Loucy (cell line): ENCODE data around the gene ZNF786.

Source experiments
- H2AFZ ChIP-seq: fragments of 200-600 bp; sonication (generic); 2 replicates; pipeline ENCODE4 v1.6.0; 2016; ENCODE audit warnings: antibody characterized with exemption, mild to moderate bottlenecking, low read length, moderate library complexity
- H3F3A ChIP-seq: fragments of 200-600 bp; 2 replicates; pipeline ENCODE4 v1.6.0; 2016; ENCODE audit warnings: antibody characterized with exemption, low read depth, mild to moderate bottlenecking
- H3K27me3 ChIP-seq: fragments of 200-600 bp; sonication (generic); 2 replicates; pipeline ENCODE4 v1.6.1; 2014; ENCODE audit warnings: low read length, mild to moderate bottlenecking; ENCODE audit not compliant: insufficient read depth, poor library complexity, severe bottlenecking
- H3K36me3 ChIP-seq: fragments of 200-600 bp; sonication (generic); 2 replicates; pipeline ENCODE4 v1.6.1; 2016; ENCODE audit warnings: low read length; ENCODE audit not compliant: insufficient read depth
- H3K4me1 ChIP-seq: fragments of 200-600 bp; sonication (generic); 2 replicates; pipeline ENCODE4 v1.5.1; 2014; ENCODE audit warnings: low read length, mild to moderate bottlenecking; ENCODE audit not compliant: insufficient read depth, poor library complexity, severe bottlenecking
- H3K4me2 ChIP-seq: fragments of 200-600 bp; sonication (generic); 2 replicates; pipeline ENCODE4 v1.6.0; 2014; ENCODE audit warnings: antibody characterized with exemption, low read length, low read depth, mild to moderate bottlenecking; ENCODE audit not compliant: poor library complexity, severe bottlenecking
- H3K4me3 ChIP-seq: fragments of 200-600 bp; sonication (generic); 2 replicates; pipeline ENCODE4 v1.5.1; 2014; ENCODE audit warnings: low read length, mild to moderate bottlenecking, mixed read lengths; ENCODE audit not compliant: poor library complexity, severe bottlenecking
- H3K79me2 ChIP-seq: fragments of 200-600 bp; sonication (generic); 2 replicates; pipeline ENCODE4 v1.6.1; 2014; ENCODE audit warnings: low read length; ENCODE audit not compliant: insufficient read depth
- H3K9ac ChIP-seq: fragments of 200-600 bp; sonication (generic); 2 replicates; pipeline ENCODE4 v1.6.0; 2014; ENCODE audit warnings: mild to moderate bottlenecking, low read depth, low read length, moderate library complexity; ENCODE audit not compliant: poor library complexity, severe bottlenecking
- H3K9me2 ChIP-seq: fragments of 200-600 bp; sonication (generic); replicated peaks from 2 replicates; pipeline ENCODE4 v1.6.1; 2016; ENCODE audit warnings: low read depth, low read length, mixed read lengths
- H3K9me3 ChIP-seq: fragments of 200-600 bp; sonication (generic); 2 replicates; pipeline ENCODE4 v1.6.1; 2014; ENCODE audit warnings: mild to moderate bottlenecking, antibody characterized with exemption, low read length, low read depth; ENCODE audit not compliant: insufficient read depth
- H4K20me1 ChIP-seq: fragments of 200-600 bp; sonication (generic); 2 replicates; pipeline ENCODE4 v1.6.0; 2014; ENCODE audit warnings: antibody characterized with exemption, low read length, mild to moderate bottlenecking; ENCODE audit not compliant: insufficient read depth, poor library complexity, severe bottlenecking
- CTCF ChIP-seq: fragments of 200-600 bp; sonication (generic); conservative IDR thresholded peaks from 2 replicates; pipeline ENCODE4 v1.5.1; 2014; ENCODE audit warnings: mild to moderate bottlenecking, antibody characterized with exemption, low read length
- EZH2phosphoT487 ChIP-seq: fragments of 200-600 bp; IDR thresholded peaks from 2 replicates; pipeline ENCODE4 v1.6.1; 2018; ENCODE audit warnings: antibody characterized with exemption, mild to moderate bottlenecking, moderate library complexity, borderline replicate concordance

ZNF786 gene

DNA sequence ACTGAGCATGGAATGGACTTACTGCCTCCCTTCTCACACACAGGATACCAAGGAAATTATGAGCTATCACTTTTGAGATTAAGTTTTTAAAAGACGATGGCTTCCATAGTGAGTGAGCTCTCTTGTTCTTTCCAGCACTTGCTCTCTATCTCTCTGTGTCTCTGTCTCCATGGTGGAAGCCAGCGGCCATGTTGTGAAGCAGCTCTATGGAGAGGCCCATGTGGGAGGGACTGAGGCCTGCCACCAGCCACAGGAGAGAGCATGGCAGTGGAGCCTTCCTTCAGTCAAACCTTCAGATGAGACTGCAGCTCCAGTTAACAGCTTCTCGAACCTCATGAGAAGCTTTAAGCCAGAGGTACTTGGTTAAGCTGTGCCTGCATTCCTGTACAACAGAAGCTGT is 41.7 kb downstream of the ZNF786 start:
- H3K4me1 ChIP-seq: no peaks in the 10 kb centered on the region
- no peaks in the 10 kb centered on the region for H4K20me1 ChIP-seq
- no peaks in the 10 kb centered on the region for H3K27me3 ChIP-seq
- peak overlapping the region; percentile 3; the same call in 1 of the 2 replicates for H2AFZ ChIP-seq
- no peaks in the 10 kb centered on the region for H3K9me2 ChIP-seq
- H3F3A ChIP-seq: no peaks in the 10 kb centered on the region
- no peak overlapping the region for H3K4me3 ChIP-seq
- H3K36me3 ChIP-seq: no peaks in the 10 kb centered on the region
- no peaks in the 10 kb centered on the region for H3K79me2 ChIP-seq
- TF ChIP-seq CTCF (no peak), EZH2phosphoT487 (no peak)
- no peaks in the 10 kb centered on the region for H3K9me3 ChIP-seq
- H3K4me2 ChIP-seq: no peak overlapping the region
- H3K9ac ChIP-seq: no peak overlapping the region

DNA sequence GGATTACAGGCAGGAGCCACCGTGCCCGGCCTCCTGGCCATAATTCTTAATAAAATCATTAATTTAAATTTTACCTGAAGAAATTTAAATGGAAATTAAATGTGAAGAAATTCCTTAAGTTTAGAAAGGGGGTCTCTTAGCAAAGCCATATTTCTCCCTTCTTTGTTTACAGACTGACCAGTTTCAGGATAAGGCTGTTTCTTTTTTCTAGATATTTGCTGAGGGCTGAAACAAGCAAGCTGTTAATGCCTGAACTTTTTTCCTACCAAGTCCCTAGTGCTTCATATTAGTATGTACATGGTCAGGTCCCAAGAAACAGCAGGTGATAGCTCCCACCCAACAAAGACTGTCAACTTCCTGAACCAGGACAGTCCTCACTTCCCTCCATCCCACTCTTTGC is 44.1 kb downstream of the ZNF786 start:
- Histone ChIP-seq H3K79me2 (no peaks in the 10 kb centered on the region), H2AFZ (no peak overlapping the region), H3K4me3 (no peak overlapping the region)

GRCh38 chr7:149043936-149044335 is 46.6 kb downstream of the ZNF786 start:
- Histone ChIP-seq H3K9me2 (no peaks in the 10 kb centered on the region), H3K4me1 (no peaks in the 10 kb centered on the region), H2AFZ (no peak overlapping the region), H3K79me2 (no peaks in the 10 kb centered on the region), H3K9me3 (no peaks in the 10 kb centered on the region), H3F3A (no peaks in the 10 kb centered on the region), H4K20me1 (no peaks in the 10 kb centered on the region), H3K4me3 (no peak overlapping the region), H3K9ac (no peak overlapping the region), H3K4me2 (no peak overlapping the region), H3K27me3 (no peaks in the 10 kb centered on the region), H3K36me3 (no peaks in the 10 kb centered on the region)
- TF ChIP-seq CTCF (no peak), EZH2phosphoT487 (no peak)

More for the DNA sequence above, 44.1 kb downstream of the ZNF786 start:
- Histone ChIP-seq H3K27me3 (no peaks in the 10 kb centered on the region), H3K9me2 (no peaks in the 10 kb centered on the region), H3K4me1 (no peaks in the 10 kb centered on the region), H3K36me3 (no peaks in the 10 kb centered on the region), H3K4me2 (no peak overlapping the region), H3K9me3 (no peaks in the 10 kb centered on the region), H3K9ac (no peak overlapping the region), H3F3A (no peaks in the 10 kb centered on the region), H4K20me1 (no peaks in the 10 kb centered on the region)
- TF ChIP-seq EZH2phosphoT487 (no peak), CTCF (no peak)
